Raji (cell line): ENCODE results near the gene CEP170B.

Experiments
- POLR2A ChIP-seq: IDR thresholded peaks from 2 replicates; pipeline ENCODE4 v1.6.1; 2011; ENCODE audit warnings: low read depth, low read length, control low read depth; ENCODE audit not compliant: insufficient read depth

Gene CEP170B

DNA sequence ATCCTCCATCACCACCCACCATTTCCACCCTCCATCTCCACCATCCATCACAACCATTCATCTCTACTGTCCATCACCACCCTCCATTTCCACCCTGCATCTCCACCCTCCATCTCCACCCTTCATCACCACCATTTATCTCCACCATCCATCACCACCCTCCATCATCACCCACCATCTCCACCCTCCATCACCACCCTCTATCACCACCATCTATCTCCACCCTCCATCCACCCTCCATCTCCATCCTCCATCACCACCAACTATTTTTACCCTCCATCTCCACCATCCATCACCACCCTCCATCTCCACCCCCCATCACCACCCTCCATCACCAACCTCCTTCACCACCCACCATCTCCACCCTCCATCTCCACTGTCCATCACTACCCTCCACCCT lies 4.7 kb upstream of the CEP170B start:
- TF ChIP-seq POLR2A = no peak

DNA sequence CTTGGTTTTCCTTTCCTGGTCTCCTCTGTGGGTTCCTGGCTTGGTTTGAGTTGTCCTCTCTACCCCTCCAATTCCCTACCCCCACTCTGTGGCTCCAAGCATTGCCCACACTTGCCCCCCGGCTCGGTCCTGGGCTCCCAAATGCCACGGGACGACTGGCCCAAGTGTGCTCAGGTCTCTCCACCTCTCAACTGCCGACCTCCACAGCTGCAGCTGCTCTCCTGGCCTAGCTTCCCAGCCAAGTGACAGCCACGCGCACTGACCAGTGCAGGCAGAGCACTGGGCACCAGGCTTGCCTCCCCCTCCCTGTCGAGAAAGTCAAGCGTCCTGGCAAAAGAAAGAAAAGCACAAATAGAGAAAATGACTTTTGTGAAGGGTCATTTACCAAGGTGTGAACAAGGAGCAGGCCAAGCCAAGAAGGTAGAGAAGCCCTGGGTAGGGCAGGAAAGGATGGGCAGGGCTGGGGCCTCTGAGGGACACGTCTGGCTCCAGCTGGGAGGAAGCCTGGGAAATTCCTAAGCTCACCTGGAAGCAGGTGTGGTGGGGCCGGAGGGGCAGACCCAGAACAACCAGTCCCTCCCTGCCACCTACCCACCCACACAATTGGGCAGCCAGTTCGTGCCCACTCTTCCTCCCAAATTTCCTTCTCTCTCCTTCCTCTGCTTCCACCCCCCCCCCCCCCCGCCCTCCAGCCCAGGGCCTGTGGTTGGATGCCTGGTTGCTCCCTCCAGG lies 1.8 kb upstream of the CEP170B start:
- TF ChIP-seq POLR2A = no peak

GRCh38 chr14:104863923-104864266 lies 1.2 kb upstream of the CEP170B start:
- no peak for TF ChIP-seq POLR2A

DNA sequence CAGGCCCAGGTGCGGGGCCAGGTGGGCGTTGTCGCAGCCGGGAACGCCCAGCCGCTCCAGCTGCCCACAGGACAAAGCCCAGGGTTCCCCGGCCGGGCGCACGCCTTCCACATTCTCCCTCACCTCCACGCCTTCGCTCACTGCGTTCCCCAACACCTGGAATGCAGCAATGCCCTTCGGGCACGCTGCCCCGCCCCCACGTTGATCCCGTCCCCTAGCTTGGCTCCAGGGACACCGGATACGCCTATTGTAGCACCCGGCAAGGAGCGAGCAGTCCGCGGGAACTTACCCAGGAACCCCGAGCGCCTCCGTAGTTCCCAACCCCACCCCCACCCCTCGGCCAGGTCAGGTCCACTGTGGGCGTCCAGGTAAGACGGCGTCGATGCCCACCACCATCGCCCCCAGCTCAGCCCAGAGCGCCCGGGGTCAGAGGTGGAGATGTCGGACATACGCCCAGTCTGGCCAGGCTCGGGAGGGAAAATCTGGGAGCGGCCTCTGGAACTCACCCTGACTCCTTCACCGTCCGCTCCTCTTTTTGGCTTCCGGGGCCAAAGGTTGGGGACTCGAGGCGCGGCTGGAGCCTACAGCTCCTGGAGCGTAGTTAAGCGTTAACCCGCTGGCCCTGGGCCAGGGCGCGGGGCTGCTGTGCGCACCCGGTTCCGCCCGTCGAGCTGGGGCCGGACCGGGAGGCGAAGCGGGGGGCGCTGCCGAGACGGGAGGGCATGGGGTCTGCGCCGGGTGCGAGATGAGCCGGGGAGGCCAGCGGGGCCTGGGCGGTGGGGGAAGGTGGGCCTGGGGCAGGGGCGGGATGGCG lies 594 bp upstream of the CEP170B start:
- TF ChIP-seq POLR2A = no peak

GRCh38 chr14:104865631-104866441 lies 768 bp downstream of the CEP170B start:
- TF ChIP-seq POLR2A = no peak

DNA sequence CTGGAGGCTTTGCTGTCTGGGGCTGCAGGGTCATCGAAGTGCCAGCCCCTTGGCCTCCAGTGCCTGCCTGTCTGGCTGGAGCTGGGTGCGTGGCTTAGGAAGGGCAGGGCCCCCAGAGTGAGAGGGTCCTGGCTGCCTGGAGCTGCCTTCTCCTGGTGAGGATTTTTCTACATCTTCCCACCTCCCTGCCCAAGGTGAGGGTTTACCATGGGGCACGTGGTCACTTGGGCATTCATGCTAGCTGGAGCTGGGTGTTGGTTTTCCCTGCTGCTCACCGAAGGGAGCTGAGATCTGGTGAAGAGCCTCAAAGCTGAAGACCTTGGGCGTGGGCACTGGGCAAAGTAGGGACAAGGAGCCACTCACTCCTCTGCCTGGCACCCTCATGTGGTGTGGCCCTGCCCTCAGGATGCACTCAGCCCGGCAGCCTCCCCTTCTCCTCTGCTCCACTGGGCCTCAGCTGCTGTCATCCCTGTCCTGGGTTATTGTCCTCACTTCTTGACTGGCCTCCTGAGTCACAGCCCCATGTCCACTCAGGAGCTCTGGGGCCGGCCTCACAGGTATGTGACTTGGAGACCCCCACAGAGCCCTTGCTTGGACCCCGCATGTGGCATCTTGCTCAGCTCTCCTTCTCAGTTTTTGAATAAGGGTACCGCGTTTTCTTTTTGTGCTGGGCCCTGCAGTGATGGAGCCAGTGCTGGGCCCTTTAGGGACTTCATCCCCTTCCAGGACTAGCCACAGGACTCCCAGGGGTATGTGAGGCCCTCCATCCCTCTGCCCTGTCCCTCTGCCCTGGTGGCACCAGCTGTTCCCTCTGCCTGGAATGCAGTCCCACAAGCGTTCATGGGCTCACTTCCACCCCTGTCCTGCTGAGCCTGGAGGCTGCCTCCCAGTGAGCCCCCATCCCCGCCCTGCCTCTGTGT lies 1.6 kb downstream of the CEP170B start:
- TF ChIP-seq POLR2A = no peak

DNA sequence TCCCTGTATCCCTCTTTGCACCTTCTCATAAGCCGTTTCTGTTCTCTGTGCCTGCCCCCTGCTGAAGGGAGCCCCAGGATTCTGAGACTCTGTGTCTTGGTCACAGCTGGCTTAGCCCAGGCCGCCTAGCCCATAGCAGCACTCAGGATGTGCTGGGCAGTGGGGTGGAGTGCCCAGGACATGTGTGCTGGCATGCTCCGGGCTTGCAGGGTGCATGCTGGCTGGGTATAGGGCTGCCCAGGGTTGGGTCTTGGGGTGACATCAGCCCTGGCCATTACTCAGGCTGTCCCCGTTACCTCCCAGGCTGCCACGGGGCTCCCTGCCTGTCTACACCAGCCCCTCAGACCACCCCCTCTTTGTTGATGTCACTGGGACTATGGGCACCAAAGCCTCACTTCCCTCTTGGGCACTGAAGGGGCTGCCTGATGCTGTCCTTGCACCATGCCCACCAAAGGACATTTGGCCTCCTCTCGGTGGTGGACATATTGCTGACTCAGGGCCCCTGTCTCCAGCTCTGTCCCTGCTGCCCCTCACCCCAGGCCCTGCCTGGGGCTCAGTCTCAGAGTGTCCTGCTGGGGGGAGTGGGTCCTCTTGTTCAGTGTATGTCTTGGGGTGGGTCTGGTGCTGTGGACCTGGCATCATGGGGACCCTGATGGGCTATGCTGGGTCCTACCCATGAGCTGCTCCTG lies 2.4 kb downstream of the CEP170B start:
- no peak for TF ChIP-seq POLR2A

- no peak for TF ChIP-seq POLR2A
Observed at GRCh38 chr14:104868060-104868740, 3.1 kb downstream of the CEP170B start.

GRCh38 chr14:104868811-104869572 lies 3.9 kb downstream of the CEP170B start:
- TF ChIP-seq POLR2A = no peak

- TF ChIP-seq POLR2A = no peak
Observed at GRCh38 chr14:104869669-104870367, 4.8 kb downstream of the CEP170B start.

DNA sequence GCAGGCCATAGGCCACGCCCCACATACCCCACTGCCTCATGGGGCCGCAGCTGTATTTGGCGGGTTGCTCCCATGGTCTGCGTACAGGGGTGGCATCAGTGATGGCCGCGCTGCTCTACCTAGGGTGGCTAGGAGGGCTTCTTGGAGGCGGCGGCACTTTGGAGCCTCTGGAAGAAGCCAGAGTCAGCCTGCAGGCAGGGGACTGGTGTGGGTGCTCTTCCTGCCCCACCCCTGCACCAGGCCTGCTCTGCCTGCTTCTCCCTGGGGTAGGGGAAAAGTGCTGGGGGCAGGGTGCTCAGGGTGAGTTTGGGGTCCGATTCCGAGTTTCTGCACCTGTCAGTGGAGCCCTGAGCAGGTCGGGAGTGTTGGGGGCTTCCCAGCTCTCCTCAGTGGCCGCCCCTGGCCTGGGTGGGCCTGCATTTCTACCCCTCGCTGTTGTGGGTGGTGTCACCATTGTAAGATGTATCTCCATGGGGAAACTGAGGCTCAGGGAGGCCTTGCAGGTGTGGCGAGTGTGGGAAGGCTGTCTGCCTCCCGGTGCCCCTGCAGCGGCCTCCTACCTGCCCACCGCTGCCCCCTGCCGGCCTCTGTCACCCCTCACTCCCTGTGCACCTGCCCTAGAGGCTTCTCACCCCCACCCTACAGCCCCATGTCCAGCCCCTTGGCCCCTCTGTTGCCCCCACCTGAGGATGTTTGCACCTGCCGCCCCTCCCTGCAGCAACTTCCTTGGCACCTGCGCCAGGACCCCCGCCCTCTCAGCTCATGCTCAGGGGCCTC lies 5.5 kb downstream of the CEP170B start:
- no peak for TF ChIP-seq POLR2A
